T-cell (primary cell): ENCODE measurements around the gene CTCFL. TPM values are rescaled to one million over a fixed set of nuclear protein-coding genes. Genes with fewer than 3 reads are reported as not detected.

ENCODE experiments used
- ATAC-seq, 4 experiments: fragments of 200-7000 bp in 3 of 4; fragments of 150-1000 bp in 1 of 4; cut with Tn5 transposase; replicated peaks in 1 of 4; 1 replicate in 3 of 4; 2 replicates in 1 of 4; pipeline ENCODE4 v1.10.0; 2021; ENCODE audit warnings: moderate library complexity in 3 of 4, mild to moderate bottlenecking in 2 of 4, moderate number of reproducible peaks in 1 of 4
- CTCF ChIA-PET, 2 donors: fragments of 300-600 bp; sonication (Branson Sonifier 250); formaldehyde crosslinking; loops; one replicate each; lab custom pipeline; 2022; ENCODE audit warnings: antibody characterized with exemption in 2 of 2; lab: Charles Lee
- POLR2A ChIA-PET, 2 donors: fragments of 300-600 bp; sonication (Branson Sonifier 250); formaldehyde crosslinking; loops; one replicate each; lab custom pipeline; 2022; ENCODE audit warnings: antibody characterized with exemption in 2 of 2; lab: Charles Lee
- DNase-seq, 35 experiments: peaks; one replicate each; pipeline versions ENCODE4 v3.0.0 to v3.0.0-alpha.2; 2013 to 2023
- H3K27ac ChIP-seq: one replicate; pipeline ENCODE4 v1.5.1; 2013; ENCODE audit warnings: low read length
- H3K27me3 ChIP-seq, 2 experiments: replicated peaks in 1 of 2; 1 replicate in 1 of 2; 2 replicates in 1 of 2; pipeline versions ENCODE4 v1.6.1 to v1.7.0; 2013; ENCODE audit warnings: low read length in 1 of 2, mixed read lengths in 1 of 2; ENCODE audit not compliant: control insufficient read depth in 2 of 2, insufficient read depth in 2 of 2; ENCODE audit errors: extremely low read depth in 1 of 2
- H3K36me3 ChIP-seq, 2 donors: 1 replicate in 1 of 2; 2 replicates in 1 of 2; pipeline versions ENCODE4 v1.6.1 to v1.7.0; 2013; ENCODE audit warnings: low read length in 1 of 2; ENCODE audit not compliant: control insufficient read depth in 2 of 2, insufficient read depth in 1 of 2; ENCODE audit errors: extremely low read depth in 1 of 2
- H3K4me1 ChIP-seq, 2 experiments: 1 replicate in 1 of 2; 2 replicates in 1 of 2; pipeline versions ENCODE4 v1.6.1 to v1.7.0; 2013; ENCODE audit warnings: low read length in 2 of 2, mixed read lengths in 1 of 2; ENCODE audit not compliant: insufficient read depth in 2 of 2, control insufficient read depth in 1 of 2; ENCODE audit errors: extremely low read depth in 1 of 2
- H3K4me3 ChIP-seq, 2 donors: 1 replicate in 1 of 2; 2 replicates in 1 of 2; pipeline versions ENCODE4 v1.5.1 to v1.7.0; 2013; ENCODE audit warnings: mild to moderate bottlenecking in 2 of 2, low read length in 1 of 2, moderate library complexity in 1 of 2; ENCODE audit not compliant: control insufficient read depth in 1 of 2; ENCODE audit errors: extremely low read depth in 1 of 2
- H3K9me3 ChIP-seq: 2 replicates; pipeline ENCODE4 v1.7.0; 2013
- H3K27ac Mint-ChIP-seq, 2 donors: one replicate each; pipeline ENCODE4 v1.8.0; 2020 to 2021; ENCODE audit warnings: mild to moderate bottlenecking in 2 of 2, mixed read lengths in 2 of 2
- H3K27me3 Mint-ChIP-seq, 2 donors: one replicate each; pipeline ENCODE4 v1.8.0; 2021 to 2022; ENCODE audit warnings: mixed read lengths in 2 of 2
- H3K36me3 Mint-ChIP-seq: one replicate; pipeline ENCODE4 v1.8.0; 2021; ENCODE audit warnings: mixed read lengths
- H3K4me1 Mint-ChIP-seq, 3 donors: one replicate each; pipeline ENCODE4 v1.8.0; 2020 to 2022; ENCODE audit warnings: mixed read lengths in 3 of 3, mild to moderate bottlenecking in 1 of 3
- H3K4me3 Mint-ChIP-seq, 3 donors: one replicate each; pipeline ENCODE4 v1.8.0; 2020 to 2022; ENCODE audit warnings: mild to moderate bottlenecking in 3 of 3, mixed read lengths in 3 of 3, moderate library complexity in 3 of 3
- H3K9me3 Mint-ChIP-seq, 3 donors: one replicate each; pipeline ENCODE4 v1.8.0; 2020 to 2022; ENCODE audit warnings: mixed read lengths in 3 of 3
- WGBS: methylation state at CpG from one replicate; pipeline ENCODE4 v1.1.5; 2013; ENCODE audit warnings: missing lambda C conversion rate; ENCODE audit not compliant: insufficient coverage; 5-methylcytosine and 5-hydroxymethylcytosine counted together
- total RNA-seq, 35 experiments: library from RNA in 6 of 35; stranded (reverse) in 6 of 35; fragments of 120-200 nt in 1 of 35; gene quantifications; one replicate each; pipeline versions ENCODE4 v1.2.1 to v1.2.4 and lab custom pipeline; 2013 to 2026

The CTCFL gene
- total RNA-seq, 5 donors from 2014 or later (not counting 1 experiment from before 2014, with no cell fraction given) = 0.15 to 0.25 TPM; not detected in 3

DNA sequence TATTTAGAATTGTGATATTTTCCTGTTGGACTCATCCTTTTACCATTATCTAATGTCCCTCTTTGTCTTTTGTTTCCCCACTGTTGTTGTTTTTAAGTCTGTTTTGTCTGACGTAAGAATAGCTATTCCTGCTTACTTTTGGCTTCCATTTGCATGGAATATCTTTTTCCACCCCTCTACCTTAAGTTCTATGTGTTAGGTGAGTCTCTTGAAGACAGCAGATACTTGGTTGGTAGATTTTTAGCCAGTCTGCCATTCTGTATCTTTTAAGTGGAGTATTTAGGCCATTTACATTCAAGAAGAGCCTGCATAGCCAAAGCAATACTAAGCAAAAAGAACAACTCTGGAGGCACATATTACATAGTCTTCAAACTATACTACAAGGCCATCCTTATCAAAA is 39.2 kb downstream of the CTCFL start:
- Histone ChIP-seq H3K4me3 (no peak overlapping the region), H3K27ac (no peak overlapping the region), H3K36me3 (no peaks in the 10 kb centered on the region), H3K27me3 (peaks cover 0 to 16% of the 10 kb centered on the region in 2 experiments), H3K4me1 (peaks cover 20 to 28% of the 10 kb centered on the region in 2 experiments), H3K9me3 (no peaks in the 10 kb centered on the region)
- DNase-seq (no peak), ATAC-seq (no peak)
- H3K27me3 Mint-ChIP-seq = peaks cover 3% of the 10 kb centered on the region in 2 donors
- peaks cover 19 to 22% (median 19%) of the 10 kb centered on the region in 3 donors for H3K4me1 Mint-ChIP-seq
- ChIA-PET CTCF (no interaction called here), POLR2A (no interaction called here)
- no CpG with 5 or more reads among the region's 1 CpG for WGBS
- no peak overlapping the region for H3K4me3 Mint-ChIP-seq
- no peak overlapping the region for H3K27ac Mint-ChIP-seq
- no peaks in the 10 kb centered on the region for H3K36me3 Mint-ChIP-seq
- no peaks in the 10 kb centered on the region for H3K9me3 Mint-ChIP-seq

DNA sequence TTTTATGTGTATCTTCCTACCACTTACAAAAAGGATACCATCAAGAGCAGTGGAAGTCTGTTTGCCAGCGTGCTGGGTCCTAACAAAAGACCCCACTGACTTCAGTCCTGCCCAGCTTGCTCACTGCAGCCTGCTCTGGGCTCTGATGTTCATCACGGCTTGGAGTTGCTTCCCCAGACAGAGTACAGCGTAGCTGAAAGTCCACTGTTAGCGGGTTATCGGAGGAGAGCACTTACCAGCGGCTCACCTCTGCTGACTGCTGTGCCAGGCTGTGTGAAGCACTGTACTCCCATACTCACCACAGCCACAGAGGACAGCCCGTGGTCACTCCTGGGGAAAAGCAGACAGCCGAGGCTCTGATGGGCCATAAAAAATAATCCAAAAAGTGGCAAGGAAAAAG is 40.2 kb downstream of the CTCFL start:
- Mint-ChIP-seq H3K4me3 (no peak overlapping the region), H3K27ac (no peak overlapping the region), H3K36me3 (no peaks in the 10 kb centered on the region), H3K27me3 (peaks cover 3% of the 10 kb centered on the region in 2 donors), H3K4me1 (peaks cover 24 to 26% (median 25%) of the 10 kb centered on the region in 3 donors), H3K9me3 (no peaks in the 10 kb centered on the region)
- no peak overlapping the region for H3K27ac ChIP-seq
- H3K27me3 ChIP-seq = peaks cover 0 to 16% of the 10 kb centered on the region in 2 experiments
- CTCF ChIA-PET = no interaction called here
- H3K9me3 ChIP-seq = no peaks in the 10 kb centered on the region
- H3K4me1 ChIP-seq = peaks cover 24 to 34% of the 10 kb centered on the region in 2 experiments
- POLR2A ChIA-PET = no interaction called here
- H3K36me3 ChIP-seq = no peaks in the 10 kb centered on the region
- H3K4me3 ChIP-seq = no peak overlapping the region
- DNase-seq (peak in 1 of 35 experiments; percentile 4), ATAC-seq (no peak)
- 75% methylated on average over 2 of the region's 8 CpGs for WGBS

DNA sequence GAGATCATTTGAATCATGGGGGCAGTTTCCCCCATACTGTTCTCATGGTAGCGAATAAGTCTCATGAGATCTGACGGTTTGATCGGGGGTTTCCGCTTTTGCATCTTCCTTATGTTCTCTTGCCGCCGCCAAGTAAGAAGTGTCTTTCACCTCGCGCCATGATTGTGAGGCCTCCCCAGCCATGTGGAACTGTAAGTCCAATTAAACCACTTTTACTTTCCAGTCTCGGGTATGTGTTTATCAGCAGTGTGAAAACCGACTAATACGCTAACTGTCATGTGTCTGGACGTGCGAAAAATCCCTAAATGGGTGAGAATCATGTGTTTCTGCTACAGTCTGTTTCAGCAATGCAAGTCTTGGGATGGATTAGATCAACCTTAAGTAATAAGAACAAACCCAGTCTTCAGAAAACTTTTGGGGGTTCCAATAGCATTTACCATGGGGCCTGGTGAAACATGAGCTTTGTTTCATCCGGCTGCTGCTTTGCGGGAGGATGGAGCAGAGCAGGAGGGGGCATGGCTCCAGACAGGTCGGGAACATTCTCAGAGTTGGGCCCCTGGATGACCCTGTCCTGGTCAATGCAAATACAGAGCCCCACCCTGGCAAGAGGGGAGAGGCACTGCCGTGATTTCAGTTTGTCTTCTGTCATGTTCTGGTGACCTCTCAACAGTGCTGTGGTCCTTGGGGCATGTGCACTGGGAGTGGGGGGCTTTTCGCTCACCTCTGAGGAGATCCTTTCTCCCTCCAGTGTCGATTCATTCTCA is 41.5 kb downstream of the CTCFL start:
- no peak overlapping the region for H3K4me3 Mint-ChIP-seq
- Histone ChIP-seq H3K36me3 (no peaks in the 10 kb centered on the region), H3K4me3 (no peak overlapping the region), H3K4me1 (peaks cover 24 to 34% of the 10 kb centered on the region in 2 experiments), H3K27ac (no peak overlapping the region), H3K9me3 (no peaks in the 10 kb centered on the region), H3K27me3 (peaks cover 0 to 16% of the 10 kb centered on the region in 2 experiments)
- H3K27me3 Mint-ChIP-seq = peaks cover 3 to 7% of the 10 kb centered on the region in 2 donors
- peaks cover 24 to 26% (median 25%) of the 10 kb centered on the region in 3 donors for H3K4me1 Mint-ChIP-seq
- ATAC-seq (no peak), DNase-seq (peak in 1 of 35 experiments; percentile 7)
- no peaks in the 10 kb centered on the region for H3K9me3 Mint-ChIP-seq
- H3K36me3 Mint-ChIP-seq = no peaks in the 10 kb centered on the region
- POLR2A ChIA-PET = no interaction called here
- WGBS = 87% methylated on average over 3 of the region's 19 CpGs
- no peak overlapping the region for H3K27ac Mint-ChIP-seq
- CTCF ChIA-PET = no interaction called here

DNA sequence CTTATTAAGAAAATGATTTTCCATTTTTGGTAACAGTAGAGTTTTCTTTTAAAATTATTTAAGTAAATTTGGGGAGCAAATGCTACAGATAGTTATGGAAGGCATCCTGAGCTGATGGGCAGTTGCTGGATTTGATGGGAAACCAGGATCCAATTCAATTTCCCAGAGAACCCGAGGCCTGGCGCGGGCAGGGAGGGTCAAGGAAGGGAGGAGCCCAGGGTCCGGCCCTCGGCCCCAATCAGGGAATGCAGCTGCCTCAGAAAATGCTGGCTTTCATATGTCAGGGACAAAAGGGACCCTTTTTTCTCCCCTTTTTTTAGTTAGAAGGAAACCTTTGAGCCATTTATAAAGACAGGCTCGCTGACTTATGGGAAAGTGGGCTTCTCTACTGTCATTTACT is 42.1 kb downstream of the CTCFL start:
- ATAC-seq (no peak), DNase-seq (no peak)
- ChIA-PET CTCF (no interaction called here), POLR2A (no interaction called here)
- Histone ChIP-seq H3K27me3 (peaks cover 0 to 16% of the 10 kb centered on the region in 2 experiments), H3K36me3 (no peaks in the 10 kb centered on the region), H3K27ac (no peak overlapping the region), H3K4me1 (peaks cover 24 to 34% of the 10 kb centered on the region in 2 experiments), H3K4me3 (no peak overlapping the region), H3K9me3 (no peaks in the 10 kb centered on the region)
- no peak overlapping the region for H3K4me3 Mint-ChIP-seq
- no peak overlapping the region for H3K27ac Mint-ChIP-seq
- peaks cover 3 to 7% of the 10 kb centered on the region in 2 donors for H3K27me3 Mint-ChIP-seq
- no peaks in the 10 kb centered on the region for H3K36me3 Mint-ChIP-seq
- no peaks in the 10 kb centered on the region for H3K9me3 Mint-ChIP-seq
- 83% methylated on average over 3 of the region's 6 CpGs for WGBS
- H3K4me1 Mint-ChIP-seq = peaks cover 24 to 26% (median 25%) of the 10 kb centered on the region in 3 donors

DNA sequence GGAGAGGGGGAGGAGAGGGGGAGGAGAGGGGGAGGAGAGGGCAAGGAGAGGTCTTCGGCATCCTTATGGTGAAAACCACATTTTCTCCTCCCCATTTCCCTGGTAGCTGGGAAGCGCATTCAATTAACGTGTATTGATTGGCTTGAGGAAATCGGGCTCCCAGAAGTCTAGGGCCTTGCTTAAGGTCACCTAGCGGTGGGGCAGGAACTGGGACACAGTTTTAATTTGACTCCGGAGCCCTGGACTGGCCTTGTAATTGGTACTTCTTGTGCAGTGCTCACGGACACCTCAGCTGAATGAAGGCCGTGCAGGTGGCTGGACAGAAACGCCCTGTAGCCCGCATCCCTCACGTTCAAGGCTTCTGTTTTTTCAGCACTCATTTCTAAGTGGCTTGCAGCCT is 42.8 kb downstream of the CTCFL start:
- DNase-seq = no peak
- Mint-ChIP-seq H3K9me3 (no peaks in the 10 kb centered on the region), H3K4me1 (peaks cover 24 to 28% (median 25%) of the 10 kb centered on the region in 3 donors), H3K4me3 (peak overlapping the region in 1 of 3 donors; percentile 66), H3K36me3 (no peaks in the 10 kb centered on the region), H3K27me3 (peaks cover 0 to 7% of the 10 kb centered on the region in 2 donors), H3K27ac (no peak overlapping the region)
- no peaks in the 10 kb centered on the region for H3K9me3 ChIP-seq
- CTCF ChIA-PET = no interaction called here
- no peak for ATAC-seq
- POLR2A ChIA-PET = interaction anchor here in 1 of 2 donors (0.7 kb wide), 1 partner anchor 123 kb away, joined by 3 read pairs; no protein-coding TSS in a partner anchor
- H3K4me3 ChIP-seq = no peak overlapping the region
- peaks cover 24 to 34% of the 10 kb centered on the region in 2 experiments for H3K4me1 ChIP-seq
- whole genome bisulfite sequencing = 91% methylated on average over 5 of the region's 11 CpGs
- H3K27me3 ChIP-seq = peaks cover 0 to 18% of the 10 kb centered on the region in 2 experiments
- no peak overlapping the region for H3K27ac ChIP-seq
- no peaks in the 10 kb centered on the region for H3K36me3 ChIP-seq

DNA sequence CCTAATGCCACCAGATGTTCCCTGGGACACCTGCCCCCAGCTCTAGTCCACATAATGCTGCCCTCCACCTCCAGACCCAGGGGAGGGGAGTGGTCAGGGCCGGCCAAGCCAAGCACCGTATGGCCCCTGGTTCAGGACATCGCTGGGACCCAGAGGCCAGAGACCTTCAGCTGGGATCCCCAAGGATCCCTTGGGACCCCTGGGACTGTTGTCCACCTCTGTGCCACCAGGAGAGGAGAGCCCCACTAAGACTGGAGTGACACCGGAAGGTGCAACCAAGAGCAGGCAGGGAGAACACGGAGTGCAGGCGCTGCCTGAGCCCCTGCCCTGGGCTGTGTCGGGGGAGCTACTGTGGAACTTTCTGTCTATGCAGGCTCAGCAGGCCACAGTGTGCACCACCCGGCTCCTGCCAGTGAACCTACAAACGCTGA is 43.6 kb downstream of the CTCFL start:
- Histone ChIP-seq H3K27ac (peak overlapping the region; percentile 10), H3K36me3 (no peaks in the 10 kb centered on the region), H3K4me1 (peaks cover 26 to 39% of the 10 kb centered on the region in 2 experiments), H3K27me3 (peaks cover 0 to 23% of the 10 kb centered on the region in 2 experiments), H3K4me3 (peak overlapping the region in 1 of 2 donors; percentile 48), H3K9me3 (no peaks in the 10 kb centered on the region)
- CTCF ChIA-PET = no interaction called here
- Mint-ChIP-seq H3K27ac (peak overlapping the region in 1 of 2 donors; percentile 80), H3K4me3 (peak overlapping the region in 2 of 3 donors; percentile 31 to 66), H3K27me3 (peaks cover 0 to 7% of the 10 kb centered on the region in 2 donors), H3K36me3 (no peaks in the 10 kb centered on the region), H3K4me1 (peaks cover 24 to 32% (median 25%) of the 10 kb centered on the region in 3 donors), H3K9me3 (no peaks in the 10 kb centered on the region)
- POLR2A ChIA-PET = no interaction called here
- 77% methylated on average over 3 of the region's 9 CpGs for WGBS
- peak in 1 of 35 experiments; percentile 26 for DNase-seq
- peak; percentile 28 to 60 (median 40) for ATAC-seq
